ENCODE measurements around the gene BORCS6. TPM values are rescaled to one million over a fixed set of nuclear protein-coding genes. Genes with fewer than 3 reads are reported as not detected.
A peak's percentile ranks its signal among the peaks of the same experiment; 100 is the strongest.

The BORCS6 gene
- total and polyA plus RNA-seq, 9 of the 15 experiments (the other 6 are each of a cell fraction or from before 2014, with no cell fraction given), result 0.01 to 7.4 (median 2.3) TPM

DNA sequence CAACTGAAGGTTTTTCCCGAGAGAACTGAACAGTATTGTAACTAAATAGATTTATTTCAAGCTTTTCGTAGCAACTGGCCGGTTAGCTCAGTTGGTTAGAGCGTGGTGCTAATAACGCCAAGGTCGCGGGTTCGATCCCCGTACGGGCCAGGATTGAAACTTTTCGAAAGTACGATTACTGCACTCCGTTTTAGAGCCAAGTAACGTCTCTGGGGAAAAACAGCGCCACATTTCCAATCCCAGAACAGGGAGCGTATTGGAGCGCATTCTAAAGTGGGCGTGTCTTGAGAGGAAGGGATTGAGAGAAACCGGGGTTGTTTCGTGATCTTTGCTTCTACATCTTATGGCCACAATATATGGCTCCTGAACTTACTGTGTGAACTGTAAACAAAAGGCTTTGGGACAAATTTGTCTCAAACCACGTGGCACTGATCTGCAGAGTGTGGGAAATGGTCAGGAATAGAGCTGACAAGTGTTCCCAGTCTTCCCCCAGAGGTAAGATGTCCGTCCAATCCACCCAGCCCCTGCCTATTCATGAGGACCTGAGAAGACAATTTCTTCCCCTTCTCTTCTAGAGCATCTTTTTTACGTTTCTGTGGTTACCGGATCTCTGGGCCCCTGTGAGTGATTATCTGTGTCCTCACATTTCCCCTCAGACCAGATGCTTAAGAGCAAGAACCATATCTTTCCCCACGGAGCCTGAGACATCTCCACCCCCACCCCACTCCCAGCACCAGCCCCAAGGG is 2.3 kb downstream of the BORCS6 start (continued):
- TF ChIP-seq, protein P1, sequence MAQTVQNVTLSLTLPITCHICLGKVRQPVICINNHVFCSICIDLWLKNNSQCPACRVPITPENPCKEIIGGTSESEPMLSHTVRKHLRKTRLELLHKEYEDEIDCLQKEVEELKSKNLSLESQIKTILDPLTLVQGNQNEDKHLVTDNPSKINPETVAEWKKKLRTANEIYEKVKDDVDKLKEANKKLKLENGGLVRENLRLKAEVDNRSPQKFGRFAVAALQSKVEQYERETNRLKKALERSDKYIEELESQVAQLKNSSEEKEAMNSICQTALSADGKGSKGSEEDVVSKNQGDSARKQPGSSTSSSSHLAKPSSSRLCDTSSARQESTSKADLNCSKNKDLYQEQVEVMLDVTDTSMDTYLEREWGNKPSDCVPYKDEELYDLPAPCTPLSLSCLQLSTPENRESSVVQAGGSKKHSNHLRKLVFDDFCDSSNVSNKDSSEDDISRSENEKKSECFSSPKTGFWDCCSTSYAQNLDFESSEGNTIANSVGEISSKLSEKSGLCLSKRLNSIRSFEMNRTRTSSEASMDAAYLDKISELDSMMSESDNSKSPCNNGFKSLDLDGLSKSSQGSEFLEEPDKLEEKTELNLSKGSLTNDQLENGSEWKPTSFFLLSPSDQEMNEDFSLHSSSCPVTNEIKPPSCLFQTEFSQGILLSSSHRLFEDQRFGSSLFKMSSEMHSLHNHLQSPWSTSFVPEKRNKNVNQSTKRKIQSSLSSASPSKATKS (CRISPR knock-in tag; IDR thresholded peaks at IDR 0.05), result no peak
- TF ChIP-seq ZKSCAN3 (CRISPR knock-in tag; IDR thresholded peaks at IDR 0.05) (no peak), ZNF717 (CRISPR knock-in tag; IDR thresholded peaks at IDR 0.05) (no peak), ZNF184 (CRISPR knock-in tag; IDR thresholded peaks at IDR 0.05) (no peak), CBFA2T2 (conservative IDR thresholded peaks at IDR 0.05) (peak; percentile 59), MBD1 (CRISPR knock-in tag; IDR thresholded peaks at IDR 0.05) (no peak), TFAM (CRISPR knock-in tag; conservative IDR thresholded peaks at IDR 0.05) (no peak), TEAD2 (tag; IDR thresholded peaks at IDR 0.05) (no peak), ZBED1 (IDR thresholded peaks at IDR 0.05) (0 out of 2 replicates have a peak, but pooled peaks have one; percentile 61), RAD51 (IDR thresholded peaks at IDR 0.05; ENCODE audit: borderline replicate concordance, low read depth) (0 out of 2 replicates have a peak, but pooled peaks have one; percentile 48), RBM22 (IDR thresholded peaks at IDR 0.05; ENCODE audit: low read depth, low read length, poor library complexity, severe bottlenecking) (no peak), ARID1B (IDR thresholded peaks at IDR 0.05) (peak; percentile 33; the same call in 1 of the 2 replicates), THRAP3 (IDR thresholded peaks at IDR 0.05; ENCODE audit: borderline replicate concordance) (no peak), PCBP2 (IDR thresholded peaks at IDR 0.05; ENCODE audit: low read depth, low read length, poor library complexity, severe bottlenecking) (no peak), UBTF (IDR thresholded peaks at IDR 0.05; ENCODE audit: borderline replicate concordance in 1 of 2, low read depth in 2 of 2, low read length in 2 of 2) (0 out of 4 replicates have a peak, but pooled peaks have one; percentile 30 to 61), JUND (IDR thresholded peaks at IDR 0.05; ENCODE audit: borderline replicate concordance, low read depth, low read length) (peak; percentile 39; the same call in 1 of the 2 replicates), JUND (tag; IDR thresholded peaks at IDR 0.05; ENCODE audit: borderline replicate concordance, low read depth, low read length) (no peak; the same call in 2 of the 3 replicates)
- TF ChIP-seq, protein P2, sequence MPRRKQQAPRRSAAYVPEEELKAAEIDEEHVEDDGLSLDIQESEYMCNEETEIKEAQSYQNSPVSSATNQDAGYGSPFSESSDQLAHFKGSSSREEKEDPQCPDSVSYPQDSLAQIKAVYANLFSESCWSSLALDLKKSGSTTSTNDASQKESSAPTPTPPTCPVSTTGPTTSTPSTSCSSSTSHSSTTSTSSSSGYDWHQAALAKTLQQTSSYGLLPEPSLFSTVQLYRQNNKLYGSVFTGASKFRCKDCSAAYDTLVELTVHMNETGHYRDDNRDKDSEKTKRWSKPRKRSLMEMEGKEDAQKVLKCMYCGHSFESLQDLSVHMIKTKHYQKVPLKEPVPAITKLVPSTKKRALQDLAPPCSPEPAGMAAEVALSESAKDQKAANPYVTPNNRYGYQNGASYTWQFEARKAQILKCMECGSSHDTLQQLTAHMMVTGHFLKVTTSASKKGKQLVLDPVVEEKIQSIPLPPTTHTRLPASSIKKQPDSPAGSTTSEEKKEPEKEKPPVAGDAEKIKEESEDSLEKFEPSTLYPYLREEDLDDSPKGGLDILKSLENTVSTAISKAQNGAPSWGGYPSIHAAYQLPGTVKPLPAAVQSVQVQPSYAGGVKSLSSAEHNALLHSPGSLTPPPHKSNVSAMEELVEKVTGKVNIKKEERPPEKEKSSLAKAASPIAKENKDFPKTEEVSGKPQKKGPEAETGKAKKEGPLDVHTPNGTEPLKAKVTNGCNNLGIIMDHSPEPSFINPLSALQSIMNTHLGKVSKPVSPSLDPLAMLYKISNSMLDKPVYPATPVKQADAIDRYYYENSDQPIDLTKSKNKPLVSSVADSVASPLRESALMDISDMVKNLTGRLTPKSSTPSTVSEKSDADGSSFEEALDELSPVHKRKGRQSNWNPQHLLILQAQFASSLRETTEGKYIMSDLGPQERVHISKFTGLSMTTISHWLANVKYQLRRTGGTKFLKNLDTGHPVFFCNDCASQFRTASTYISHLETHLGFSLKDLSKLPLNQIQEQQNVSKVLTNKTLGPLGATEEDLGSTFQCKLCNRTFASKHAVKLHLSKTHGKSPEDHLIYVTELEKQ (CRISPR knock-in tag; IDR thresholded peaks at IDR 0.05), result no peak
